OCI-LY7 (cell line): ENCODE results near the gene EDEM1. TPM values are rescaled to one million over a fixed set of nuclear protein-coding genes. Genes with fewer than 3 reads are reported as not detected.

Experiments used
- BruUV-seq: library from RNA; stranded (reverse); fragments of 400-500 nt; replicated peaks from 2 replicates; lab custom pipeline; 2021; lab: Mats Ljungman, UMichigan
- CTCF ChIA-PET: fragments of 300-600 bp; sonication (Branson Sonifier 250); formaldehyde crosslinking; loops from one replicate; lab custom pipeline; 2022; ENCODE audit warnings: antibody characterized with exemption; ENCODE audit not compliant: unreplicated experiment; lab: Charles Lee
- POLR2A ChIA-PET: fragments of 300-600 bp; sonication (Branson Sonifier 250); formaldehyde crosslinking; loops from one replicate; lab custom pipeline; 2022; ENCODE audit warnings: antibody characterized with exemption; lab: Charles Lee
- DNase-seq: peaks from one replicate; pipeline ENCODE4 v3.0.0-alpha.2; 2015; ENCODE audit warnings: low spot score
- H2AFZ ChIP-seq: fragments of 200-600 bp; sonication (generic), shearing (Covaris generic); 2 replicates; pipeline ENCODE4 v1.6.1; 2014; ENCODE audit warnings: mild to moderate bottlenecking, antibody characterized with exemption, low read length, moderate library complexity
- H3K27ac ChIP-seq: fragments of 200-600 bp; sonication (generic); 2 replicates; pipeline ENCODE4 v1.5.1; 2014; ENCODE audit warnings: mixed run types, low read depth, mild to moderate bottlenecking, moderate library complexity, low read length, inconsistent platforms; ENCODE audit not compliant: poor library complexity, severe bottlenecking
- H3K36me3 ChIP-seq: fragments of 200-600 bp; sonication (generic); 2 replicates; pipeline ENCODE4 v1.6.1; 2014; ENCODE audit warnings: mild to moderate bottlenecking, antibody characterized with exemption, low read length, moderate library complexity, mixed read lengths; ENCODE audit not compliant: insufficient read depth
- H3K4me1 ChIP-seq: fragments of 200-600 bp; sonication (generic); 2 replicates; pipeline ENCODE4 v1.5.1; 2014; ENCODE audit warnings: mild to moderate bottlenecking, low read length; ENCODE audit not compliant: insufficient read depth, poor library complexity, severe bottlenecking
- H3K4me2 ChIP-seq: fragments of 200-600 bp; sonication (generic); 2 replicates; pipeline ENCODE4 v1.6.1; 2014; ENCODE audit warnings: mild to moderate bottlenecking, low read length
- H3K4me3 ChIP-seq: fragments of 200-600 bp; sonication (generic); 2 replicates; pipeline ENCODE4 v1.5.1; 2014; ENCODE audit warnings: mild to moderate bottlenecking, low read depth, low read length; ENCODE audit not compliant: poor library complexity, severe bottlenecking
- H3K79me2 ChIP-seq: fragments of 200-600 bp; sonication (generic); 2 replicates; pipeline ENCODE4 v1.6.1; 2016; ENCODE audit warnings: low read depth, mild to moderate bottlenecking, low read length, moderate library complexity, mixed read lengths; ENCODE audit not compliant: insufficient read depth
- H3K9me2 ChIP-seq: fragments of 200-600 bp; sonication (generic); 2 replicates; pipeline ENCODE4 v1.6.1; 2016; ENCODE audit warnings: mild to moderate bottlenecking, low read length, mixed read lengths; ENCODE audit not compliant: insufficient read depth
- H3K9me3 ChIP-seq: fragments of 200-600 bp; sonication (generic); 2 replicates; pipeline ENCODE4 v1.6.1; 2014; ENCODE audit warnings: mild to moderate bottlenecking, mixed run types, low read length, mixed read lengths
- H4K20me1 ChIP-seq: fragments of 200-600 bp; sonication (generic); 2 replicates; pipeline ENCODE4 v1.6.1; 2014; ENCODE audit warnings: mild to moderate bottlenecking, antibody characterized with exemption, low read length, moderate library complexity, mixed read lengths; ENCODE audit not compliant: insufficient read depth
- CTCF ChIP-seq: fragments of 200-600 bp; sonication (generic); conservative IDR thresholded peaks from 2 replicates; pipeline ENCODE4 v1.5.1; 2014; ENCODE audit warnings: mild to moderate bottlenecking, antibody characterized with exemption, low read length, moderate library complexity, mixed read lengths
- EZH2phosphoT487 ChIP-seq: fragments of 200-600 bp; sonication (generic); IDR thresholded peaks from 2 replicates; pipeline ENCODE4 v1.6.1; 2018; ENCODE audit warnings: low read depth, borderline replicate concordance, mild to moderate bottlenecking, mixed run types, antibody characterized with exemption, low read length, moderate library complexity, mixed read lengths
- intact Hi-C: fragments of 100-400 bp; cut with micrococcal nuclease; formaldehyde crosslinking; loops from one replicate; pipeline ENCODE4 v1.10.0; 2022; ENCODE audit not compliant: unreplicated experiment
- total RNA-seq, 2 experiments: library from RNA; depleted of rRNA in 1 of 2; stranded (reverse); fragments of >200 nt in 1 of 2; shearing (Covaris generic) in 1 of 2; gene quantifications; 2 replicates each; pipeline ENCODE4 v1.2.3, GENCODE V29; 2014 to 2022

EDEM1 gene
- total RNA-seq, 2 experiments from 2014 or later: 186 to 337 TPM

- Histone ChIP-seq H3K79me2 (peaks cover 86% of the 10 kb centered on the region), H3K4me2 (peak overlapping the region; percentile 69), H4K20me1 (peaks cover 8% of the 10 kb centered on the region; the same call in 1 of the 2 replicates), H3K4me3 (peak overlapping the region; percentile 52), H3K9me2 (no peaks in the 10 kb centered on the region), H2AFZ (no peak overlapping the region), H3K4me1 (peaks cover 62% of the 10 kb centered on the region), H3K9me3 (no peaks in the 10 kb centered on the region), H3K27ac (peak overlapping the region; percentile 99), H3K36me3 (peaks cover 88% of the 10 kb centered on the region)
- ChIA-PET CTCF (interaction anchor here (0.7 kb wide), 1 partner anchor 13 kb away, joined by 6 read pairs; no protein-coding TSS in a partner anchor), POLR2A (interaction anchor here (0.7 to 11.4 kb wide), 10 partner anchors 7 to 77 kb away, joined by 3 to 444 read pairs (median 6); partner anchors contain the start of genes ARL8B and EDEM1)
- no peak for TF ChIP-seq EZH2phosphoT487
- no peak for TF ChIP-seq CTCF
- BruUV-seq: no TSS peak
- intact Hi-C loops: no loop called here
- DNase-seq: no peak
These were observed 11.7 kb downstream of the EDEM1 start for GRCh38 chr3:5198986-5199731.

DNA sequence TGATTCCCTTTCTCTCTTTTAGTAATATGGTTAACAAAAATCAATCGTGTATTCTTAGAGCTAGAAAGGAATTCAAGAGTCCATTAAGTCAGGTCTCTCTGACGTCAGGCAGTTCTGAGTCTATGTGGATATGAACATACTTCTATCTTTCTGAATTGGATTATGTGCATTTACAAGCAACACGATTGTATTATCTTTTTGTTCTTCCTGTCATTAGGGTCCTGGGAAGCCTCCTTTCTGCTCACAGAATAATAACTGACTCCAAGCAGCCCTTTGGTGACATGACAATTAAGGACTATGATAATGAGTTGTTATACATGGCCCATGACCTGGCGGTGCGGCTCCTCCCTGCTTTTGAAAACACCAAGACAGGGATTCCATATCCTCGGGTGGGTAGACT, 14.0 kb downstream of the EDEM1 start:
- DNase-seq: no peak
- H3K27ac ChIP-seq: peak overlapping the region; percentile 9
- no peak overlapping the region for H3K4me2 ChIP-seq
- H3K9me2 ChIP-seq: no peaks in the 10 kb centered on the region
- H3K9me3 ChIP-seq: no peaks in the 10 kb centered on the region
- ChIA-PET POLR2A (interaction anchor here (0.6 to 0.7 kb wide), 2 partner anchors 13 to 15 kb away, joined by 3 read pairs; no protein-coding TSS in a partner anchor), CTCF (no interaction called here)
- no peak overlapping the region for H2AFZ ChIP-seq
- BruUV-seq: no TSS peak
- H3K4me1 ChIP-seq: peaks cover 45% of the 10 kb centered on the region
- H3K36me3 ChIP-seq: peaks cover 88% of the 10 kb centered on the region
- intact Hi-C loops: no loop called here
- peaks cover 72% of the 10 kb centered on the region for H3K79me2 ChIP-seq
- H3K4me3 ChIP-seq: no peak overlapping the region
- peaks cover 4% of the 10 kb centered on the region; the same call in 1 of the 2 replicates for H4K20me1 ChIP-seq
- no peak for TF ChIP-seq EZH2phosphoT487
- TF ChIP-seq CTCF: no peak

GRCh38 chr3:5202222-5202621, 14.7 kb downstream of the EDEM1 start:
- peak overlapping the region; percentile 9 for H3K27ac ChIP-seq
- H4K20me1 ChIP-seq: peaks cover 4% of the 10 kb centered on the region; the same call in 1 of the 2 replicates
- no peak overlapping the region for H3K4me2 ChIP-seq
- no peak for DNase-seq
- intact Hi-C loops: no loop called here
- no peak overlapping the region for H3K4me3 ChIP-seq
- ChIA-PET POLR2A (no interaction called here), CTCF (no interaction called here)
- H3K9me2 ChIP-seq: no peaks in the 10 kb centered on the region
- TF ChIP-seq EZH2phosphoT487: no peak
- no peak for TF ChIP-seq CTCF
- peaks cover 93% of the 10 kb centered on the region for H3K36me3 ChIP-seq
- H3K4me1 ChIP-seq: peaks cover 39% of the 10 kb centered on the region
- H2AFZ ChIP-seq: no peak overlapping the region
- H3K9me3 ChIP-seq: no peaks in the 10 kb centered on the region
- no TSS peak for BruUV-seq
- H3K79me2 ChIP-seq: peaks cover 76% of the 10 kb centered on the region
